ENCODE results near the gene TAF3.

Gene TAF3

DNA sequence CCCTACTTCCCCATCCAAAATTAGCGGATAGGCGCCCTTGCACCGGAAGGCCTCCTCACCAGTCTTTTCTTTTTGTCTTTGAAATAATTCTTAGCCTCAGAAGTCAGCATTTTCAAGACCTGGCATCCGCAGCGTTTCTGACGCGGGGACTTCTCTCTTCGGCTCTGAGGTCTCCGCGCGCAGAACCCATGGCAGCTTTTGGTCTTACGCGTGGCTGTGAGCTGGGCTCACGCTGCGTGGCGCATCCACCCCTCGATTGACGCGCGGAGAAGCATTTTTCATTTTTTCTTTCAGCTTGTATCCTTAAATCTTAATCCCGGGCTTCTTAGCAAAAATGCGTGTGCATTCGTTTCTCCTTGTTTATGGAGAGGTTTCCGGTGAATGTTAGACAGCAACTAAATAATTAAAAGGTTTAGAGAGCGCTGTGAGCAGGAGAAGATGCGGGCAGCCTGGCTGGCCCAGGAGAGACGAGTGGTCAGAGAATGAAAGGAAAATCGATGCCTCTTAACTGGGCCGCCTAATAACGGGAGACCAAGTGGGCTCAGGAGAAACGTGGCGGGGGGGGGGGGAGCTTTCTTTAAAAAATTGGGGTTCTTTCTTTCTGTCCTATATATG is 234.1 kb downstream of the TAF3 start:
- H3K4me3 ChIP-seq (ENCODE audit: low read depth in 1 of 2, low read length in 2 of 2) = no peak overlapping the region
- H3K9me3 ChIP-seq (ENCODE audit: low read length) = peaks cover 4% of the 10 kb centered on the region
- H3K4me1 ChIP-seq (ENCODE audit: insufficient read depth, low read length) = peaks cover 25% of the 10 kb centered on the region
- H3K27me3 ChIP-seq (ENCODE audit: control insufficient read depth in 1 of 2, insufficient read depth in 2 of 2, low read length in 2 of 2) = peaks cover 57 to 97% of the 10 kb centered on the region in 2 donors
- no peaks in the 10 kb centered on the region for H3K36me3 ChIP-seq (ENCODE audit: insufficient read depth, low read length)
- no peak overlapping the region for H3K27ac ChIP-seq (ENCODE audit: low read depth, low read length)
- no peak overlapping the region for H3K9ac ChIP-seq (ENCODE audit: low read length)

DNA sequence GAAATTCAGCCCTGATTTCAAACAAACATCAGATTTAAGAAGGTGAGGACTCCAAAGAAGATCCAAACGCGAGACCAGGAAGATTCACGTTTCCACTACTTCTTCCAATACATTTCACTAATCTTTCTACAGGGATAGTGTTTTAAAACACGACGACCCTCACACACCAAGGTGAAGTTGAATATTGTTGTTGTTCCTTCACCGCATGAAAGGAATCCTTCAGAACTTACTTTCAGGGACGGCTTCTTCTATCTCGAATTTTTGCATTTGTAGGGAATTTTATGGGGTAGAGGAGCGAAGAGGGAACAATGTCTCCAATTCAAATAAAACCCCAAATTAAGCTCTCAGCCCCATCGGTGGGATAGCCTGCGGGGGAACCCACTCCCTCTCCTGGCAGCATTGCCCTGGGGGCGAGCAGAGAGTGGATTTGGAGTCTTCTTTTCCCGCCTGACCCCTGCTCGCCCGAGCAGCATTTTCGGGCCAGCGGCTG is 234.7 kb downstream of the TAF3 start:
- H3K27ac ChIP-seq (ENCODE audit: low read depth, low read length) = no peak overlapping the region
- H3K36me3 ChIP-seq (ENCODE audit: insufficient read depth, low read length) = no peaks in the 10 kb centered on the region
- H3K9ac ChIP-seq (ENCODE audit: low read length) = no peak overlapping the region
- H3K4me3 ChIP-seq (ENCODE audit: low read depth in 1 of 2, low read length in 2 of 2) = no peak overlapping the region
- H3K27me3 ChIP-seq (ENCODE audit: control insufficient read depth in 1 of 2, insufficient read depth in 2 of 2, low read length in 2 of 2) = peaks cover 52 to 97% of the 10 kb centered on the region in 2 donors
- H3K9me3 ChIP-seq (ENCODE audit: low read length) = peaks cover 4% of the 10 kb centered on the region
- H3K4me1 ChIP-seq (ENCODE audit: insufficient read depth, low read length) = peaks cover 25% of the 10 kb centered on the region

DNA sequence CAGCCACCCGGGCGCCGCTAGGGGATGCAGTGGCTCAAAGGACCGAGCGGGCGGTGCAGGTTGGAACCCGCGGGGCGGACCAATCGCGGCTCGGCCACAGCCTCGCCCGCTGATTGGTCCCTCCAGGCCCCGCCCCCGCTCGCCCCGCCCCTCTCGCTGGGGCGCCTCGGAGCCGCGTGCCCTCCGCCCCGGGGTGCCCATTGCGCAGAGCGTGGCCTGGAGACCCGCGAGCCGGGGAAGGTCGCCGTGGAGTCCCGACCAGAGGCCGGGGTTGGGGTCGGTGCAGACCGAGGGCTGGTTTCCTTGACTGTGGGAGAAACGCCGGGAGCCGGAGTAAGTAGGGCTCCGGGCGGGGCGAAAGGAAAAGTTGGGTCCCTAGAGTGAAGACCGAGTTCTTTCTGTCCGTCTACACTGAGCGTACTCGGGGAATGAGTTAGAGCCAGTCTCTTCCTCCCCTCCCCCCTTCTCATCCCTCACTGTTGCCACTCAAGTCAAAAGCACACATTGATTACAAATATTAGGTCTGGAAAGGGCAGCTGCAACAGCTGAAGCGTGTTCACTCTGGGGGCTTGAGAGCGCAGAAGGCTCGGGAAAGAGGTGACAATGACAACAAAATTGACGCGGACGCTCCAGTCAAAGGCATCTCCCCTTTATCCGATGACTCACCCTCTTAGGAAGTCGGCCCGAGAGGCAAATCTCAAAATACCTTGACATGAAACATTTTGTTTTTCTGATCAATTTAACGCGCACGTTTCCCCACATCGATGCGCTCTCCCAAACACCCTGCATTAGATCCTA is 235.3 kb downstream of the TAF3 start:
- Histone ChIP-seq H3K27me3 (ENCODE audit: control insufficient read depth in 1 of 2, insufficient read depth in 2 of 2, low read length in 2 of 2) (peaks cover 45 to 97% of the 10 kb centered on the region in 2 donors), H3K9ac (ENCODE audit: low read length) (no peak overlapping the region), H3K36me3 (ENCODE audit: insufficient read depth, low read length) (no peaks in the 10 kb centered on the region), H3K4me3 (ENCODE audit: low read depth in 1 of 2, low read length in 2 of 2) (peak overlapping the region in 1 of 2 donors; percentile 41), H3K4me1 (ENCODE audit: insufficient read depth, low read length) (peaks cover 25% of the 10 kb centered on the region), H3K9me3 (ENCODE audit: low read length) (peaks cover 4% of the 10 kb centered on the region), H3K27ac (ENCODE audit: low read depth, low read length) (no peak overlapping the region)

DNA sequence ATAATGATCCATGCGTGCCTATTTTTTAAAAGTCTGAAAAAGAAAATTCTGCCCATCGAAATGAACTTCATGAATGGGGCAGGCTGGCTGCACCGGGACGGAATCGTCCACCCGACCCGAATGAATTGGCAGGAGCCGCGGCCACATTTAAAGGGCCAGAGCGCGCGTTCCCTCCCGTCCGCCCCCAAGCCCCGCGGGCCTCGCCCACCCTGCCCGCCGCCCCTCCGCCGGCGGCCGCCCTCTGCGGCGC is 235.9 kb downstream of the TAF3 start:
- H3K9me3 ChIP-seq (ENCODE audit: low read length) = peaks cover 4% of the 10 kb centered on the region
- H3K4me3 ChIP-seq (ENCODE audit: low read depth in 1 of 2, low read length in 2 of 2) = peak overlapping the region in 1 of 2 donors; percentile 41
- H3K36me3 ChIP-seq (ENCODE audit: insufficient read depth, low read length) = no peaks in the 10 kb centered on the region
- peaks cover 44 to 97% of the 10 kb centered on the region in 2 donors for H3K27me3 ChIP-seq (ENCODE audit: control insufficient read depth in 1 of 2, insufficient read depth in 2 of 2, low read length in 2 of 2)
- no peak overlapping the region for H3K9ac ChIP-seq (ENCODE audit: low read length)
- no peak overlapping the region for H3K27ac ChIP-seq (ENCODE audit: low read depth, low read length)
- peaks cover 25% of the 10 kb centered on the region for H3K4me1 ChIP-seq (ENCODE audit: insufficient read depth, low read length)

DNA sequence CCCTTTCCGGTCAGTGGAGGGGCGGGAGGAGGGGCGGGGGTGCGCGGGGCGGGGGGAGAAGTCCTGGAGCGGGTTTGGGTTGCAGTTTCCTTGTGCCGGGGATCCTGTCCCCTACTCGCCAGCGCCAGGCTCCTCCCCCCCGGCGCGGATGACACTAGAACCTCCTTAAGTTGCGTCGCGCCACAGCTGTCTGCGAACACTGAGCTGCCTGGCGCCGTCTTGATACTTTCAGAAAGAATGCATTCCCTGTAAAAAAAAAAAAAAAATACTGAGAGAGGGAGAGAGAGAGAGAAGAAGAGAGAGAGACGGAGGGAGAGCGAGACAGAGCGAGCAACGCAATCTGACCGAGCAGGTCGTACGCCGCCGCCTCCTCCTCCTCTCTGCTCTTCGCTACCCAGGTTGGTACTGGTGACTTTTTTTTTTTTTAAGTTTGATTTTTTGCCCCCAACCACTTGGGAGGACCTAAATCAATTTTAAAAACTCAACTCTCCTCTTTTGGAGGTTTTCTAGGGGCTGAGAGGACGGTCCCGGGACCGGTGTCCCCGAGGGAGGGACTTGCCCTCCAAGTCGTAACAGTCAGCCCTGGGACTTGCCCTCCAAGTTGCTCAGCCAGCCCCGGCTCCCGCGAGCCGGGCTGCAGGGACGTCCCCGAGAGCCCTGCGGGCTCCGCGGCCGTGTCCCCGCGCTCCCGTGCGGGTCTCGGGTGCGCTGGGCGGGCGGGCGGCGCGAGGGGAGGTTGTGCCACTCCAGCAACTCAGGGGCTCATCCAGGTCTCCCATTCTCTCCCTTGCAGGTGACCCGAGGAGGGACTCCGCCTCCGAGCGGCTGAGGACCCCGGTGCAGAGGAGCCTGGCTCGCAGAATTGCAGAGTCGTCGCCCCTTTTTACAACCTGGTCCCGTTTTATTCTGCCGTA is 236.4 kb downstream of the TAF3 start, which contains the start of gene GATA3:
Gene GATA3 (plus strand): TSS at position 195 of the 914 bp plus-strand sequence. CDS start 968 bp downstream, outside the sequence.
- Histone ChIP-seq H3K9me3 (ENCODE audit: low read length) (peaks cover 4% of the 10 kb centered on the region), H3K9ac (ENCODE audit: low read length) (no peak within 1 kb of the TSS), H3K27ac (ENCODE audit: low read depth, low read length) (no peak within 1 kb of the TSS), H3K4me1 (ENCODE audit: insufficient read depth, low read length) (peaks cover 24% of the 10 kb centered on the region), H3K36me3 (ENCODE audit: insufficient read depth, low read length) (no peaks in the 10 kb centered on the region), H3K27me3 (ENCODE audit: control insufficient read depth in 1 of 2, insufficient read depth in 2 of 2, low read length in 2 of 2) (peaks cover 47 to 97% of the 10 kb centered on the region in 2 donors), H3K4me3 (ENCODE audit: low read depth in 1 of 2, low read length in 2 of 2) (peak within 1 kb of the TSS in 1 of 2 donors; percentile 41)

DNA sequence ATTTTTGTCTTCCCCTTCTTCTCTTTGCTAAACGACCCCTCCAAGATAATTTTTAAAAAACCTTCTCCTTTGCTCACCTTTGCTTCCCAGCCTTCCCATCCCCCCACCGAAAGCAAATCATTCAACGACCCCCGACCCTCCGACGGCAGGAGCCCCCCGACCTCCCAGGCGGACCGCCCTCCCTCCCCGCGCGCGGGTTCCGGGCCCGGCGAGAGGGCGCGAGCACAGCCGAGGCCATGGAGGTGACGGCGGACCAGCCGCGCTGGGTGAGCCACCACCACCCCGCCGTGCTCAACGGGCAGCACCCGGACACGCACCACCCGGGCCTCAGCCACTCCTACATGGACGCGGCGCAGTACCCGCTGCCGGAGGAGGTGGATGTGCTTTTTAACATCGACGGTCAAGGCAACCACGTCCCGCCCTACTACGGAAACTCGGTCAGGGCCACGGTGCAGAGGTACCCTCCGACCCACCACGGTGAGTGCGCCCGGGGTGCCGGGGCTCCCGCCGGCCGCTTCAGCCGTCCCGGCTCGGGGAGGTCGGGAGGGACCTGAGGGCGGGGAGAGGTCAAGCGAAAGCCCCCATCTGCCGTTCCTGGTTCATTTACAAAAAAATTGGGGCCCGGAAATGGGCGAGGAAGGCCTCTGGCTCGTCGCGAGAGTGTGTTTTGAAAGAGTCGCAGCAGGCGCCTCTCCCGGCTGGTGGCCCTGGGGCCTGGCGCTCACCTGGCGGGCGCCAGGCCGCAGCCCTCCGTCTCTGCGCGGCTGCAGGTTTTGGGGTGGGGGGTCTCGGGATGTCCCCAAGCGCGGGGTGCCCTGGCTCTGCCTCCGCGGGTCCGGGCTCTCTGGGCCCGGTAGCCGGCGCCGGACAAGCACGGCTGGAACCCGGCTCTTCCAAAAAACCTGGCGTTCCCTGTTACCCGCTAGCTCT is 237.4 kb downstream of the TAF3 start:
- Histone ChIP-seq H3K4me3 (ENCODE audit: low read depth in 1 of 2, low read length in 2 of 2) (no peak overlapping the region), H3K27ac (ENCODE audit: low read depth, low read length) (no peak overlapping the region), H3K36me3 (ENCODE audit: insufficient read depth, low read length) (no peaks in the 10 kb centered on the region), H3K27me3 (ENCODE audit: control insufficient read depth in 1 of 2, insufficient read depth in 2 of 2, low read length in 2 of 2) (peaks cover 39 to 90% of the 10 kb centered on the region in 2 donors), H3K9ac (ENCODE audit: low read length) (no peak overlapping the region), H3K9me3 (ENCODE audit: low read length) (peaks cover 4% of the 10 kb centered on the region), H3K4me1 (ENCODE audit: insufficient read depth, low read length) (peaks cover 20% of the 10 kb centered on the region)

DNA sequence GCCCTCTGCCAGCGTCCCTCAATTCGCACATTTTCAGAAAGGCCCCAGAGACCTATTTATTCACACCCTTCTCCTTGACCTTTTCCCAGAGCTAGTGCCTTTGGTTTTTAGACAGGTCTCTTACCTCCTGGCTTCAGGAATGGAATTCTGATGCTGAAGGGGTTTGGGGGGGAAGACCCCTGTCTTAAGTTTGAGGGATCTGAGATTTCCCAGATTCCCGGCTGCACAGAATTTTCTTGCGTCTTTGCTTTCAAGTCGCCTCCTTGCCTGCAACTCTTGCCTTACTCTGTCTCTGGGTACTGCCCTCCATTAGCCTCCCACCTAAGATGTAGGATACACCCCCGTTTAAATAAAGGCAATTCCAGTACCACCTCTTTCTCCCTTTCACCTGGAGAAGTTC is 238.1 kb downstream of the TAF3 start:
- H3K9me3 ChIP-seq (ENCODE audit: low read length) = peaks cover 4% of the 10 kb centered on the region
- no peak overlapping the region for H3K4me3 ChIP-seq (ENCODE audit: low read depth in 1 of 2, low read length in 2 of 2)
- H3K27ac ChIP-seq (ENCODE audit: low read depth, low read length) = no peak overlapping the region
- H3K36me3 ChIP-seq (ENCODE audit: insufficient read depth, low read length) = no peaks in the 10 kb centered on the region
- H3K4me1 ChIP-seq (ENCODE audit: insufficient read depth, low read length) = peaks cover 20% of the 10 kb centered on the region
- no peak overlapping the region for H3K9ac ChIP-seq (ENCODE audit: low read length)
- H3K27me3 ChIP-seq (ENCODE audit: control insufficient read depth in 1 of 2, insufficient read depth in 2 of 2, low read length in 2 of 2) = peaks cover 38 to 89% of the 10 kb centered on the region in 2 donors

DNA sequence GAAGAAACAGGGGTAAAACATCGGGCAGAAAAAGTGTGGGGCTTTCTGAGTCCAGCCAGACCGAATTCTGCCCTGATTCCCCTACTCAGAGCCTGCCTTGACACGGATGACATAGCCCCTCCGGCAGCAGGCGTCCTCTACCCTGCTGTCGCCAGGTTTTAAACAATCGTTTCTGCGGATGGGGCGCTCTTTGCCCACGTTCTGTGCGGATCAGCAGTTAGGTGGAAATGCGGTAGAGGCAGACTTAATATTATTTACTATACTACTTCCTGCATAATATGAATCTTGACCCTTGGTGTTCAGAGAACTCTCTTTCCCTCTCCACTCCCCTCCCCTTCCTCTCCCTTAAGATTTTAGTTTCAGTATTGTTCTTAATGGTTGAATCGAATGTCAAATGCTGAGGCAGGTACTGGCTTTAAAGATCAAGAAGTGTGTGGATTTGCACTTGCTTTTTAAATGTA is 238.6 kb downstream of the TAF3 start:
- H3K36me3 ChIP-seq (ENCODE audit: insufficient read depth, low read length) = no peaks in the 10 kb centered on the region
- H3K4me3 ChIP-seq (ENCODE audit: low read depth in 1 of 2, low read length in 2 of 2) = no peak overlapping the region
- H3K27ac ChIP-seq (ENCODE audit: low read depth, low read length) = no peak overlapping the region
- peaks cover 4% of the 10 kb centered on the region for H3K9me3 ChIP-seq (ENCODE audit: low read length)
- no peak overlapping the region for H3K9ac ChIP-seq (ENCODE audit: low read length)
- peaks cover 34 to 89% of the 10 kb centered on the region in 2 donors for H3K27me3 ChIP-seq (ENCODE audit: control insufficient read depth in 1 of 2, insufficient read depth in 2 of 2, low read length in 2 of 2)
- peaks cover 20% of the 10 kb centered on the region for H3K4me1 ChIP-seq (ENCODE audit: insufficient read depth, low read length)

DNA sequence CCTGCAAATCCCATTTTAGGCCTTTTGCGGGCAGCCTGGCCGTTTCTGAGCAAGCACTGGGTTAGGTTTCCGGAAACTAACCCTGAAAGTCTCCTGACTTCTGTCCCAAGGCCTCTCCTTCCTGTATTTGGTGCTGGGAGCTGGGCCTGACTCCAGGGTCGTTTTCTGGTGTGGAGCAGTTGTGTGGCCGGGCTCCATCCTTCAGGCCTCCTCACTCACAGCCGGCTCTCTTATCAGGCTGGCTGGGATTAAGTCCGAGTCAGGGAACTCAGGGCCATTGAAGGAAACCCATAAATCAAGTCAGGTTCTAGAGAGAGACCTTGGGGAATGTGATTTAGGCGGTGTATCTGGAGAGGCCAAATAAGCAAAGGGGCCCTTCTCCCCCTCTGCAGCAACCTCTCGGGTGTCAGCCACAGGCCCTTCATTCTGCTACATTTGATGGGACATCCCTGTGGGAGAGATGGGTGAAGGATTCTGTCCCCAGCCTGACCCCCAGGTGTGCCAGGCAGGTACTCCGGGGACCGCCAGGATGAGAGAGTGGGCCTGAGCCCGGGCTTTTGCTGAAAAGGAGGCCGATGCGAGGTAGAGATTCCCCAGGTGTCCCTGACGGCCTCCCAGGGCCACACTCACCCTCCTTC is 239.4 kb downstream of the TAF3 start:
- Histone ChIP-seq H3K27me3 (ENCODE audit: control insufficient read depth in 1 of 2, insufficient read depth in 2 of 2, low read length in 2 of 2) (peaks cover 25 to 87% of the 10 kb centered on the region in 2 donors), H3K27ac (ENCODE audit: low read depth, low read length) (no peak overlapping the region), H3K4me3 (ENCODE audit: low read depth in 1 of 2, low read length in 2 of 2) (no peak overlapping the region), H3K9me3 (ENCODE audit: low read length) (no peaks in the 10 kb centered on the region), H3K4me1 (ENCODE audit: insufficient read depth, low read length) (peaks cover 12% of the 10 kb centered on the region), H3K9ac (ENCODE audit: low read length) (no peak overlapping the region), H3K36me3 (ENCODE audit: insufficient read depth, low read length) (no peaks in the 10 kb centered on the region)
